Prostate gland (tissue), 2 donors: ENCODE measurements around the gene PLA2G2A.

Experiments used
- CTCF ChIP-seq, 4 experiments: fragments of 200-600 bp in 2 of 4; fragments of 450-650 bp in 2 of 4; sonication (generic) in 2 of 4; IDR thresholded peaks; 1 replicate in 3 of 4; 2 replicates in 1 of 4; pipeline ENCODE4 v1.5.1; 2016 to 2019; ENCODE audit warnings: antibody characterized with exemption in 4 of 4, mild to moderate bottlenecking in 2 of 4, moderate library complexity in 2 of 4
- POLR2A ChIP-seq: fragments of 450-650 bp; IDR thresholded peaks from one replicate; pipeline ENCODE4 v1.6.1; 2016; ENCODE audit warnings: antibody characterized with exemption, mild to moderate bottlenecking
- POLR2AphosphoS5 ChIP-seq: sonication (generic); formaldehyde crosslinking; IDR thresholded peaks from one replicate; pipeline ENCODE4 v1.6.1; 2017; ENCODE audit warnings: antibody characterized with exemption

- TF ChIP-seq CTCF (IDR thresholded peaks at IDR 0.05) = no peak
- TF ChIP-seq POLR2AphosphoS5 = no peak
- TF ChIP-seq POLR2A = no peak
These were observed 52.9 kb downstream of the PLA2G2A start for GRCh38 chr1:19926296-19927129.
